GM23338 (cell line): ENCODE results near the gene CSTA. TPM values are rescaled to one million over a fixed set of nuclear protein-coding genes. Genes with fewer than 3 reads are reported as not detected.

ENCODE experiments used
- ATAC-seq: fragments of 200-7000 bp; cut with Tn5 transposase; 3 replicates; pipeline ENCODE4 v1.9.1; 2020
- DNase-seq: peaks from one replicate; pipeline ENCODE4 v3.0.0-alpha.2; 2015; ENCODE audit warnings: low spot score
- H2AFZ ChIP-seq: fragments of 200-600 bp; sonication (generic); 2 replicates; pipeline ENCODE4 v1.8.0; 2016; ENCODE audit warnings: antibody characterized with exemption, mild to moderate bottlenecking, moderate library complexity
- H3F3A ChIP-seq: fragments of 200-600 bp; sonication (generic); replicated peaks from 2 replicates; pipeline ENCODE4 v1.8.0; 2017; ENCODE audit warnings: antibody characterized with exemption, mixed run types, low read depth
- H3K27ac ChIP-seq: fragments of 200-600 bp; sonication (generic); 2 replicates; pipeline ENCODE4 v1.6.1; 2016; ENCODE audit warnings: low read depth
- H3K27me3 ChIP-seq: fragments of 200-600 bp; sonication (generic); 2 replicates; pipeline ENCODE4 v1.8.0; 2016; ENCODE audit warnings: mild to moderate bottlenecking, mixed run types, moderate library complexity; ENCODE audit not compliant: insufficient read depth
- H3K36me3 ChIP-seq: fragments of 200-600 bp; sonication (generic); 2 replicates; pipeline ENCODE4 v1.8.0; 2016; ENCODE audit warnings: mild to moderate bottlenecking; ENCODE audit not compliant: insufficient read depth
- H3K4me1 ChIP-seq: fragments of 200-600 bp; sonication (generic); 2 replicates; pipeline ENCODE4 v1.8.0; 2016; ENCODE audit warnings: mild to moderate bottlenecking, moderate library complexity; ENCODE audit not compliant: insufficient read depth
- H3K4me2 ChIP-seq: fragments of 200-600 bp; sonication (generic); 2 replicates; pipeline ENCODE4 v1.7.1; 2017; ENCODE audit warnings: mixed run types
- H3K4me3 ChIP-seq: fragments of 200-600 bp; sonication (generic); 2 replicates; pipeline ENCODE4 v1.6.1; 2016; ENCODE audit warnings: mixed run types
- H3K79me2 ChIP-seq: fragments of 200-600 bp; sonication (generic); replicated peaks from 2 replicates; pipeline ENCODE4 v1.8.0; 2017; ENCODE audit warnings: mild to moderate bottlenecking; ENCODE audit not compliant: insufficient read depth
- H3K9me2 ChIP-seq: fragments of 200-600 bp; sonication (generic); 2 replicates; pipeline ENCODE4 v1.8.0; 2017; ENCODE audit not compliant: insufficient read depth
- H4K20me1 ChIP-seq: fragments of 200-600 bp; sonication (generic); replicated peaks from 2 replicates; pipeline ENCODE4 v1.8.0; 2017; ENCODE audit warnings: mild to moderate bottlenecking; ENCODE audit not compliant: insufficient read depth
- H3K27ac Mint-ChIP-seq: 2 replicates; pipeline ENCODE4 v1.8.0; 2020; ENCODE audit warnings: inconsistent platforms, mild to moderate bottlenecking, moderate library complexity, mixed read lengths
- H3K27me3 Mint-ChIP-seq: 3 replicates; pipeline ENCODE4 v1.8.0; 2022; ENCODE audit warnings: low read depth, mild to moderate bottlenecking, moderate library complexity, mixed read lengths, inconsistent platforms; ENCODE audit not compliant: insufficient read depth, poor library complexity
- H3K36me3 Mint-ChIP-seq: 3 replicates; pipeline ENCODE4 v1.8.0; 2021; ENCODE audit warnings: low read depth, mild to moderate bottlenecking, inconsistent platforms, moderate library complexity, mixed read lengths
- H3K4me1 Mint-ChIP-seq: 3 replicates; pipeline ENCODE4 v1.8.0; 2020; ENCODE audit warnings: mild to moderate bottlenecking, inconsistent platforms, mixed read lengths
- H3K4me3 Mint-ChIP-seq: 3 replicates; pipeline ENCODE4 v1.8.0; 2021; ENCODE audit warnings: moderate library complexity, mild to moderate bottlenecking, inconsistent platforms, mixed read lengths
- H3K9me3 Mint-ChIP-seq: 3 replicates; pipeline ENCODE4 v1.8.0; 2020; ENCODE audit warnings: moderate library complexity, mild to moderate bottlenecking, inconsistent platforms, mixed read lengths
- CREB1 ChIP-seq: fragments of 250-450 bp; sonication (Bioruptor Pico); IDR thresholded peaks from 2 replicates; pipeline ENCODE4 v1.5.0; 2020; ENCODE audit warnings: low read depth, mild to moderate bottlenecking, moderate library complexity
- EZH2 ChIP-seq: fragments of 200-600 bp; sonication (generic); IDR thresholded peaks from one replicate; pipeline ENCODE4 v1.8.0; 2017; ENCODE audit warnings: antibody characterized with exemption, mild to moderate bottlenecking, low read depth; ENCODE audit not compliant: unreplicated experiment
- EZH2phosphoT487 ChIP-seq: fragments of 200-600 bp; sonication (generic); IDR thresholded peaks from one replicate; pipeline ENCODE4 v1.8.1; 2018; ENCODE audit warnings: antibody characterized with exemption; ENCODE audit not compliant: unreplicated experiment
- JUNB ChIP-seq: IDR thresholded peaks from one replicate; pipeline ENCODE4 v1.6.1; 2016; ENCODE audit warnings: antibody characterized with exemption; ENCODE audit not compliant: unreplicated experiment
- NANOG ChIP-seq: IDR thresholded peaks from 2 replicates; pipeline ENCODE4 v1.6.1; 2016; ENCODE audit warnings: antibody characterized with exemption, borderline replicate concordance
- POLR2AphosphoS5 ChIP-seq: IDR thresholded peaks from 2 replicates; pipeline ENCODE4 v1.6.1; 2016; ENCODE audit warnings: antibody characterized with exemption, low read depth
- STAT1 ChIP-seq: IDR thresholded peaks from one replicate; pipeline ENCODE4 v1.6.1; 2016; ENCODE audit warnings: antibody characterized with exemption; ENCODE audit not compliant: unreplicated experiment
- ZNF114 ChIP-seq: fragments of 250-450 bp; sonication (Bioruptor Pico); IDR thresholded peaks from 2 replicates; pipeline ENCODE4 v1.5.0; 2020; ENCODE audit warnings: mild to moderate bottlenecking, moderate library complexity
- ZNF331 ChIP-seq: fragments of 250-450 bp; sonication (Bioruptor Pico); IDR thresholded peaks from 2 replicates; pipeline ENCODE4 v1.5.0; 2020; ENCODE audit warnings: low read depth, mild to moderate bottlenecking, moderate library complexity
- polyA plus RNA-seq: library from polyadenylated mRNA; unstranded; fragments of >200 nt; fragmentation: Nextera tagmentation; extraction: Ambion mirVana; gene quantifications from 2 replicates; pipeline ENCODE4 v1.2.1, GENCODE V29; 2016
- total RNA-seq: library from RNA; depleted of rRNA; stranded (reverse); fragments of >200 nt; shearing (Covaris generic); gene quantifications from 2 replicates; pipeline ENCODE4 v1.2.3, GENCODE V29; 2014
- TF ChIP-seq, protein P1 (sequence below): fragments of 250-450 bp; sonication (Bioruptor Pico); IDR thresholded peaks from 2 replicates; pipeline ENCODE4 v1.5.0; 2020; ENCODE audit warnings: mild to moderate bottlenecking, moderate library complexity

Gene CSTA
- total and polyA plus RNA-seq, 2 experiments from 2014 or later: 1.4 TPM; not detected in 1

DNA sequence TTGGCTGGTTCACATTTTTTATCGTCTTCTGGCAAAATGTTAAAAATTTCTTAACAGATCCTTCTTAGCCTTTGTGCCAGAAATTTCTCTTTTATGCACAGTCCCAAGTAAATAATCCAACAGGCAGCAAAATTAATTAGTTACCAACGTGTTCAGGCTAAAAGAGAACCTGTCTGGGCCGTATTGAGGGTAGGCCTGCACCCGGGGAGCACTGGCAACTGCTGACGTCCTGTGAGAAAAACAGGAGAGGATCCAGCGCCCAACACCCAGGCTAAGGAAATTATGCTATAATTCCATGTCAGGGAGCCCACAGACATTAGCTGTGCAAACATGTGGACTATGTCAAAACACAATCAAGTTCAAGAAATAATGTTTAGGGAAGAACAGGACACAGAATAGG is 30.7 kb upstream of the CSTA start (continued):
- TF ChIP-seq, protein P1, sequence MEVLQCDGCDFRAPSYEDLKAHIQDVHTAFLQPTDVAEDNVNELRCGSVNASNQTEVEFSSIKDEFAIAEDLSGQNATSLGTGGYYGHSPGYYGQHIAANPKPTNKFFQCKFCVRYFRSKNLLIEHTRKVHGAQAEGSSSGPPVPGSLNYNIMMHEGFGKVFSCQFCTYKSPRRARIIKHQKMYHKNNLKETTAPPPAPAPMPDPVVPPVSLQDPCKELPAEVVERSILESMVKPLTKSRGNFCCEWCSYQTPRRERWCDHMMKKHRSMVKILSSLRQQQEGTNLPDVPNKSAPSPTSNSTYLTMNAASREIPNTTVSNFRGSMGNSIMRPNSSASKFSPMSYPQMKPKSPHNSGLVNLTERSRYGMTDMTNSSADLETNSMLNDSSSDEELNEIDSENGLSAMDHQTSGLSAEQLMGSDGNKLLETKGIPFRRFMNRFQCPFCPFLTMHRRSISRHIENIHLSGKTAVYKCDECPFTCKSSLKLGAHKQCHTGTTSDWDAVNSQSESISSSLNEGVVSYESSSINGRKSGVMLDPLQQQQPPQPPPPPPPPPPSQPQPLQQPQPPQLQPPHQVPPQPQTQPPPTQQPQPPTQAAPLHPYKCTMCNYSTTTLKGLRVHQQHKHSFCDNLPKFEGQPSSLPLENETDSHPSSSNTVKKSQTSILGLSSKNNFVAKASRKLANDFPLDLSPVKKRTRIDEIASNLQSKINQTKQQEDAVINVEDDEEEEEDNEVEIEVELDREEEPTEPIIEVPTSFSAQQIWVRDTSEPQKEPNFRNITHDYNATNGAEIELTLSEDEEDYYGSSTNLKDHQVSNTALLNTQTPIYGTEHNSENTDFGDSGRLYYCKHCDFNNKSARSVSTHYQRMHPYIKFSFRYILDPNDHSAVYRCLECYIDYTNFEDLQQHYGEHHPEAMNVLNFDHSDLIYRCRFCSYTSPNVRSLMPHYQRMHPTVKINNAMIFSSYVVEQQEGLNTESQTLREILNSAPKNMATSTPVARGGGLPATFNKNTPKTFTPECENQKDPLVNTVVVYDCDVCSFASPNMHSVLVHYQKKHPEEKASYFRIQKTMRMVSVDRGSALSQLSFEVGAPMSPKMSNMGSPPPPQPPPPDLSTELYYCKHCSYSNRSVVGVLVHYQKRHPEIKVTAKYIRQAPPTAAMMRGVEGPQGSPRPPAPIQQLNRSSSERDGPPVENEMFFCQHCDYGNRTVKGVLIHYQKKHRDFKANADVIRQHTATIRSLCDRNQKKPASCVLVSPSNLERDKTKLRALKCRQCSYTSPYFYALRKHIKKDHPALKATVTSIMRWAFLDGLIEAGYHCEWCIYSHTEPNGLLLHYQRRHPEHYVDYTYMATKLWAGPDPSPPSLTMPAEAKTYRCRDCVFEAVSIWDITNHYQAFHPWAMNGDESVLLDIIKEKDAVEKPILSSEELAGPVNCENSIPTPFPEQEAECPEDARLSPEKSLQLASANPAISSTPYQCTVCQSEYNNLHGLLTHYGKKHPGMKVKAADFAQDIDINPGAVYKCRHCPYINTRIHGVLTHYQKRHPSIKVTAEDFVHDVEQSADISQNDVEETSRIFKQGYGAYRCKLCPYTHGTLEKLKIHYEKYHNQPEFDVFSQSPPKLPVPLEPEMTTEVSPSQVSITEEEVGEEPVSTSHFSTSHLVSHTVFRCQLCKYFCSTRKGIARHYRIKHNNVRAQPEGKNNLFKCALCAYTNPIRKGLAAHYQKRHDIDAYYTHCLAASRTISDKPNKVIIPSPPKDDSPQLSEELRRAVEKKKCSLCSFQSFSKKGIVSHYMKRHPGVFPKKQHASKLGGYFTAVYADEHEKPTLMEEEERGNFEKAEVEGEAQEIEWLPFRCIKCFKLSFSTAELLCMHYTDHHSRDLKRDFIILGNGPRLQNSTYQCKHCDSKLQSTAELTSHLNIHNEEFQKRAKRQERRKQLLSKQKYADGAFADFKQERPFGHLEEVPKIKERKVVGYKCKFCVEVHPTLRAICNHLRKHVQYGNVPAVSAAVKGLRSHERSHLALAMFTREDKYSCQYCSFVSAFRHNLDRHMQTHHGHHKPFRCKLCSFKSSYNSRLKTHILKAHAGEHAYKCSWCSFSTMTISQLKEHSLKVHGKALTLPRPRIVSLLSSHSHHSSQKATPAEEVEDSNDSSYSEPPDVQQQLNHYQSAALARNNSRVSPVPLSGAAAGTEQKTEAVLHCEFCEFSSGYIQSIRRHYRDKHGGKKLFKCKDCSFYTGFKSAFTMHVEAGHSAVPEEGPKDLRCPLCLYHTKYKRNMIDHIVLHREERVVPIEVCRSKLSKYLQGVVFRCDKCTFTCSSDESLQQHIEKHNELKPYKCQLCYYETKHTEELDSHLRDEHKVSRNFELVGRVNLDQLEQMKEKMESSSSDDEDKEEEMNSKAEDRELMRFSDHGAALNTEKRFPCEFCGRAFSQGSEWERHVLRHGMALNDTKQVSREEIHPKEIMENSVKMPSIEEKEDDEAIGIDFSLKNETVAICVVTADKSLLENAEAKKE: no peak
- TF ChIP-seq CREB1 (CRISPR knock-in tag) (no peak), JUNB (no peak), POLR2AphosphoS5 (no peak), EZH2phosphoT487 (no peak), STAT1 (no peak), EZH2 (no peak)

DNA sequence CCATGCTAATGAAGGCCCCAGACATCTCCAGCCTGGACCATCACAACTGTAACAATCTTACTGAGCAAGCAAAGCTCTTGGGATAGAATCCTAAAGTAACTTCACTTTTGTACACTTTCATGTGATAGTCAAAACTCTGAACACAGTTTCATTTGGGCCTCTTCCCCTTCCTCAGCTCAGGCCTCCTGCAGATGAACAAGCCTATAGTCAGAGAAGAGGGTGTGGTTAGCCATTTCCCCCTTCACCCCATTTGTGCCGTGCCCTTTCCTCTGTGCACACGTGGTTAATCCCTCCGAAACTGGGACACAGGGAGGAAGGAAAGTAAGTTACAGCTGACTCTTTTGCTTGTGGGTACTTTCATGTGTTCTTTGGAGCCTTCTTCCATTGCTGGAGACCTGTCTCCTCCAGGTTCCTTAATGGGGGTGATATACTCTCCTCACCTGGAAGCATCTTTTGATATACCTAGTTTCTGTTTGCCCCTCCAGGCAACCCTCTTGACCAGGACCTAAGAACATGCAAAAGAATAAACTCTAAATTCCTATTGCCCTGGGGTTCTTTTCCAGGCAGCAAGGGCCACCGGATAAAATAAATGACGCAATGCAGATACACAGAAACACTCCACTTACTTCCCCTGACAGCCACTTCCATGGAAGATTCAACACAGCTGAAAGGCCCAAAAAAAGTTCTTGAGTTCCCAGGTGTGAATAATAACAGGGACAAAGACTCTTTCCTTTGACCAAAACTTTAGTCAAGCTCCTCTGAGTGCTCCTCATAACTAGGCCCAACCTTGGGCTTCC is 29.6 kb upstream of the CSTA start:
- Mint-ChIP-seq H3K9me3 (no peaks in the 10 kb centered on the region; the same call in 2 of the 3 replicates), H3K4me3 (no peak overlapping the region), H3K36me3 (no peaks in the 10 kb centered on the region), H3K4me1 (peaks cover 2% of the 10 kb centered on the region; the same call in 2 of the 3 replicates), H3K27ac (no peak overlapping the region), H3K27me3 (no peaks in the 10 kb centered on the region)
- no peak overlapping the region for H2AFZ ChIP-seq
- DNase-seq: no peak
- H3K27me3 ChIP-seq: no peaks in the 10 kb centered on the region
- H3K36me3 ChIP-seq: no peaks in the 10 kb centered on the region
- H3K9me2 ChIP-seq: no peaks in the 10 kb centered on the region
- no peak overlapping the region for H3K27ac ChIP-seq
- no peak overlapping the region for H3K4me3 ChIP-seq
- no peak for ATAC-seq
- H3K4me2 ChIP-seq: no peak overlapping the region
- H3K79me2 ChIP-seq: no peaks in the 10 kb centered on the region
- no peaks in the 10 kb centered on the region for H3F3A ChIP-seq
- H3K4me1 ChIP-seq: no peaks in the 10 kb centered on the region
- no peaks in the 10 kb centered on the region for H4K20me1 ChIP-seq
- TF ChIP-seq NANOG (no peak), ZNF331 (CRISPR knock-in tag) (no peak), ZNF114 (no peak), EZH2phosphoT487 (no peak), JUNB (no peak), CREB1 (CRISPR knock-in tag) (no peak), POLR2AphosphoS5 (no peak)
